Neural progenitor cell (in vitro differentiated cells): ENCODE data around the gene TAF8. TPM values are rescaled to one million over a fixed set of nuclear protein-coding genes. Genes with fewer than 3 reads are reported as not detected.

Experiments used
- DNase-seq: peaks from one replicate; pipeline ENCODE4 v3.0.0-alpha.2; 2016; ENCODE audit warnings: low spot score
- H2AFZ ChIP-seq: fragments of 200-600 bp; sonication (generic); replicated peaks from 2 replicates; pipeline ENCODE4 v1.6.1; 2016; ENCODE audit warnings: antibody characterized with exemption
- H3F3A ChIP-seq: fragments of 200-600 bp; sonication (generic); 2 replicates; pipeline ENCODE4 v1.6.1; 2016; ENCODE audit warnings: antibody characterized with exemption, low read depth
- H3K27ac ChIP-seq: fragments of 200-600 bp; sonication (generic); 2 replicates; pipeline ENCODE4 v1.5.1; 2016; ENCODE audit warnings: mild to moderate bottlenecking
- H3K27me3 ChIP-seq: fragments of 200-600 bp; sonication (generic); 2 replicates; pipeline ENCODE4 v1.6.1; 2016; ENCODE audit warnings: mild to moderate bottlenecking, moderate library complexity
- H3K36me3 ChIP-seq: fragments of 200-600 bp; sonication (generic); 2 replicates; pipeline ENCODE4 v1.5.1; 2016
- H3K4me1 ChIP-seq: fragments of 200-600 bp; sonication (generic); 2 replicates; pipeline ENCODE4 v1.6.1; 2016; ENCODE audit warnings: mixed run types
- H3K4me2 ChIP-seq: fragments of 200-600 bp; sonication (generic); 2 replicates; pipeline ENCODE4 v1.6.1; 2016
- H3K4me3 ChIP-seq: fragments of 200-600 bp; sonication (generic); 2 replicates; pipeline ENCODE4 v1.5.1; 2016
- H3K79me2 ChIP-seq: fragments of 200-600 bp; sonication (generic); 2 replicates; pipeline ENCODE4 v1.6.1; 2016; ENCODE audit warnings: low read depth
- H3K9ac ChIP-seq: fragments of 200-600 bp; sonication (generic); 2 replicates; pipeline ENCODE4 v1.6.1; 2016
- H3K9me3 ChIP-seq: fragments of 200-600 bp; sonication (generic); 2 replicates; pipeline ENCODE4 v1.5.1; 2016; ENCODE audit warnings: low read depth
- H4K20me1 ChIP-seq: fragments of 200-600 bp; sonication (generic); 2 replicates; pipeline ENCODE4 v1.6.1; 2016; ENCODE audit warnings: low read depth
- H3K27ac Mint-ChIP-seq: 3 replicates; pipeline ENCODE4 v1.8.0; 2021; ENCODE audit warnings: mixed read lengths
- H3K27me3 Mint-ChIP-seq: 2 replicates; pipeline ENCODE4 v1.8.0; 2022; ENCODE audit warnings: low read depth, mild to moderate bottlenecking, inconsistent platforms, moderate library complexity, mixed read lengths; ENCODE audit not compliant: insufficient read depth
- H3K36me3 Mint-ChIP-seq: 3 replicates; pipeline ENCODE4 v1.8.0; 2021; ENCODE audit warnings: mixed read lengths
- H3K4me1 Mint-ChIP-seq: 3 replicates; pipeline ENCODE4 v1.8.0; 2021; ENCODE audit warnings: mixed read lengths
- H3K4me3 Mint-ChIP-seq: 3 replicates; pipeline ENCODE4 v1.8.0; 2021; ENCODE audit warnings: mild to moderate bottlenecking, moderate library complexity, mixed read lengths
- H3K9me3 Mint-ChIP-seq: 3 replicates; pipeline ENCODE4 v1.8.0; 2020; ENCODE audit warnings: mixed read lengths
- EZH2 ChIP-seq: fragments of 200-600 bp; sonication (generic); IDR thresholded peaks from 2 replicates; pipeline ENCODE4 v1.6.1; 2017; ENCODE audit warnings: antibody characterized with exemption, mild to moderate bottlenecking, moderate library complexity
- EZH2phosphoT487 ChIP-seq: fragments of 200-600 bp; sonication (generic); IDR thresholded peaks from 2 replicates; pipeline ENCODE4 v1.6.1; 2017; ENCODE audit warnings: antibody characterized with exemption
- total RNA-seq: library from RNA; depleted of rRNA; stranded (reverse); fragments of >200 nt; gene quantifications from 2 replicates; pipeline ENCODE4 v1.2.3, GENCODE V29; 2015; ENCODE audit warnings: low replicate concordance
- TF ChIP-seq, protein P1 (sequence below): fragments of 200-600 bp; sonication (generic); IDR thresholded peaks from 2 replicates; pipeline ENCODE4 v1.5.1; 2017; ENCODE audit warnings: antibody characterized with exemption, mild to moderate bottlenecking

TAF8 gene
- total RNA-seq, 1 donor from 2014 or later: 38.0 TPM

DNA sequence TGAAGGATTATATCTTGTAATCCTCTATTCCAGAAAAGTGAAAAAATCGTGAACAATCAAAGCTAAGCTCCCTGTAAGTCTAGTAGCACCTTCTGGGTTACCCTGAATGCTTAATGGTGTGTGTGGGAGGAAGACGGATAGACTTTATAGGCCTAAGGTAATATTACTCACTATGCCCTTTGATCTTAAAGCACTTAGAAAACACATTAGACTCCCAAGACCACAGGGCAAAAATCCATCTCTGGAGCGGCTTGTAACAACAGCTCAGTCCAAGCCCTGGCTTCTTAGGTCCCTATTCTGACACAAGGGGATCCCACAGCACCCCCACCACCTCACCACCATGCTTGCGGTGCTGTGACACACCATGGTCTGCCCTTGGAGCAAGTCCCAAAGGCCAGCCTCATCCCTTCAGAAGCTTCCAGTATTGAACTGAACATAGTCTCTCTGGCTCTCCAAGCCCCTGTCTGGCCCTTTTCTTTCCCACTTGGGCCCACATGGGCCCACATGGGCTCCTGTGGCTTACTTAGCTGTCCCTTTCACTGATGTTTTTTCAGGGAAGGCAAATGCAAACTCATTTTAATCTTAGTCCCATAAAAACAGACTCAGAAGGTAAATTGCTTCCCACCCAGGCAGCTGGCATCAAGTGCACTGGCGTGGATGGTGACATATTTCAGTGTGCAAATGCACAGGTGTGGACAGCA lies 63.8 kb downstream of the TAF8 start:
- H3K4me3 Mint-ChIP-seq: no peak overlapping the region

DNA sequence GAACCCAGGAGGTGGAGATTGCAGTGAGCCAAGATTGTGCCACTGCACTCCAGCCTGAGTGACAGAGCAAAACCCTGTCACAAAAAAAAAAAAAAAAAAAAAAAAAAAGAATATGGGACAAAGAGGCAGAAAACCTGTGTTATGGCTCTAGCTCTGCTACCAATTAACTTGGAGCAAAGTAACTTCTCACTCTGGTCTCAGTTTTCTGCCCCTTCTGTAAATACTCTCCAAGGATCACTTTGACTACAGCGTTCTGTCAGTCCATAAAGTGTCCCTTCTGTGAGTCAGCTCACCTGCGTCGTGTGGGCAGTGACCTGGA lies 67.5 kb downstream of the TAF8 start:
- Histone ChIP-seq H3F3A (no peaks in the 10 kb centered on the region), H3K9ac (no peak overlapping the region), H3K4me1 (no peaks in the 10 kb centered on the region), H3K4me2 (no peak overlapping the region), H2AFZ (no peak overlapping the region), H4K20me1 (no peaks in the 10 kb centered on the region), H3K79me2 (no peaks in the 10 kb centered on the region), H3K36me3 (no peaks in the 10 kb centered on the region), H3K27me3 (no peaks in the 10 kb centered on the region), H3K27ac (no peak overlapping the region), H3K9me3 (no peaks in the 10 kb centered on the region), H3K4me3 (no peak overlapping the region)
- no peak for DNase-seq
- H3K36me3 Mint-ChIP-seq: no peaks in the 10 kb centered on the region
- no peaks in the 10 kb centered on the region for H3K4me1 Mint-ChIP-seq
- no peaks in the 10 kb centered on the region for H3K9me3 Mint-ChIP-seq
- no peak overlapping the region for H3K4me3 Mint-ChIP-seq
- TF ChIP-seq EZH2: no peak
- no peak for TF ChIP-seq EZH2phosphoT487
- no peaks in the 10 kb centered on the region for H3K27me3 Mint-ChIP-seq
- no peak overlapping the region for H3K27ac Mint-ChIP-seq

More for the DNA sequence above, 63.8 kb downstream of the TAF8 start:
- Histone ChIP-seq H3K79me2 (no peaks in the 10 kb centered on the region), H4K20me1 (no peaks in the 10 kb centered on the region), H3K36me3 (no peaks in the 10 kb centered on the region), H3F3A (no peaks in the 10 kb centered on the region), H3K9me3 (no peaks in the 10 kb centered on the region), H3K4me1 (no peaks in the 10 kb centered on the region), H3K4me2 (no peak overlapping the region), H3K27ac (no peak overlapping the region), H2AFZ (no peak overlapping the region), H3K27me3 (no peaks in the 10 kb centered on the region), H3K4me3 (no peak overlapping the region), H3K9ac (no peak overlapping the region)
- Mint-ChIP-seq H3K4me1 (no peaks in the 10 kb centered on the region), H3K36me3 (no peaks in the 10 kb centered on the region), H3K9me3 (peaks cover 3% of the 10 kb centered on the region), H3K27ac (peak overlapping the region; percentile 44), H3K27me3 (peaks cover 2% of the 10 kb centered on the region)
- DNase-seq: no peak
- TF ChIP-seq EZH2: no peak
- TF ChIP-seq, protein P1, sequence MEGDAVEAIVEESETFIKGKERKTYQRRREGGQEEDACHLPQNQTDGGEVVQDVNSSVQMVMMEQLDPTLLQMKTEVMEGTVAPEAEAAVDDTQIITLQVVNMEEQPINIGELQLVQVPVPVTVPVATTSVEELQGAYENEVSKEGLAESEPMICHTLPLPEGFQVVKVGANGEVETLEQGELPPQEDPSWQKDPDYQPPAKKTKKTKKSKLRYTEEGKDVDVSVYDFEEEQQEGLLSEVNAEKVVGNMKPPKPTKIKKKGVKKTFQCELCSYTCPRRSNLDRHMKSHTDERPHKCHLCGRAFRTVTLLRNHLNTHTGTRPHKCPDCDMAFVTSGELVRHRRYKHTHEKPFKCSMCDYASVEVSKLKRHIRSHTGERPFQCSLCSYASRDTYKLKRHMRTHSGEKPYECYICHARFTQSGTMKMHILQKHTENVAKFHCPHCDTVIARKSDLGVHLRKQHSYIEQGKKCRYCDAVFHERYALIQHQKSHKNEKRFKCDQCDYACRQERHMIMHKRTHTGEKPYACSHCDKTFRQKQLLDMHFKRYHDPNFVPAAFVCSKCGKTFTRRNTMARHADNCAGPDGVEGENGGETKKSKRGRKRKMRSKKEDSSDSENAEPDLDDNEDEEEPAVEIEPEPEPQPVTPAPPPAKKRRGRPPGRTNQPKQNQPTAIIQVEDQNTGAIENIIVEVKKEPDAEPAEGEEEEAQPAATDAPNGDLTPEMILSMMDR: no peak
- TF ChIP-seq EZH2phosphoT487: no peak

DNA sequence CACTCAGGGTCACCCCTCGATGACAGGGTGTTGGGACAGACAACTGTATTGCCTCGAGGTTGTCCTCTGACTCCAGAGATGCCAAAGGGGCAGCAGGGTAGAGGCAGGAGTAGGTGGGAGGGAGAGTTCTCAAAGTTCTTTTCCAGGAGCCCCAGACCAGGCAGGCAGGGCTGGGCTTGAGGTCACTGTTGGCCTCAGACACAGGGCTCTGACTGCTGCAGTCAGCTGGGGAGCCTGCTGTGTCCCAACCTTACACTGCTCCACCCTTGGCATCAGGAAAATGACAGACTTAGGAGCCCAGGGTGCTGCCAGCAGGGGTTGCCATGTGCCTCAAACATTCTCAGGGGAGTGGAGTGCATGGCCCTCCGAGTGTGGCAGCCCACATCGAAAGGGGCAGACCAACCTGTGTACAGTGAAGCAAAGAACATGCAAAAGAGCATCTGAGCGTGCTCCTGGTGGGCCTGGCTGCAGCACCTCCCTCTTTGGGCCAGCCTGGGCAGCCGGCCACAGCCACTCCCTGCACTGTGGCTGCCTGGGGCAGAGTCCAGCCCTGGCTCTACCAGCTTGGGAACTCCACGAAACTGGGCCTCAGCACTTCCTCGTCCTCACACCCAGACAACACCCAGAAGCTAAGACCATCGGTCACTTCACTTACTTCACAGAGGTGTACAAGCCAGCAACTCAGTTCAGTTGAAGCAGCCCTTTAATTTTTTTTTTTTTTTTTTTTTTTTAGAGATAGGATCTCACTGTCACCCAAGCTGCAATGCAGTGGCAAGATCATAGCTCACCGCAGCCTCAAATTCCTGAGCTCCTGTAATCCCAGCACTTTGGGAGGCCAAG lies 68.1 kb downstream of the TAF8 start:
- no peaks in the 10 kb centered on the region for H3F3A ChIP-seq
- no peak overlapping the region for H3K4me3 Mint-ChIP-seq
- H3K36me3 ChIP-seq: no peaks in the 10 kb centered on the region
- no peaks in the 10 kb centered on the region for H3K9me3 ChIP-seq
- no peak for DNase-seq
- H3K4me2 ChIP-seq: no peak overlapping the region
- H3K4me1 ChIP-seq: no peaks in the 10 kb centered on the region
- TF ChIP-seq, protein P1: no peak
- TF ChIP-seq EZH2phosphoT487 (no peak), EZH2 (no peak)
- no peak overlapping the region for H3K27ac ChIP-seq
- no peak overlapping the region for H2AFZ ChIP-seq
- no peaks in the 10 kb centered on the region for H3K9me3 Mint-ChIP-seq
- H3K4me1 Mint-ChIP-seq: no peaks in the 10 kb centered on the region
- H3K79me2 ChIP-seq: no peaks in the 10 kb centered on the region
- no peak overlapping the region for H3K27ac Mint-ChIP-seq
- H3K27me3 ChIP-seq: no peaks in the 10 kb centered on the region
- no peak overlapping the region for H3K9ac ChIP-seq
- H3K36me3 Mint-ChIP-seq: no peaks in the 10 kb centered on the region
- H3K4me3 ChIP-seq: no peak overlapping the region
- peaks cover 3% of the 10 kb centered on the region for H3K27me3 Mint-ChIP-seq
- H4K20me1 ChIP-seq: no peaks in the 10 kb centered on the region
